Measurements from ENCODE around the gene ABCA6.

Gene ABCA6

DNA sequence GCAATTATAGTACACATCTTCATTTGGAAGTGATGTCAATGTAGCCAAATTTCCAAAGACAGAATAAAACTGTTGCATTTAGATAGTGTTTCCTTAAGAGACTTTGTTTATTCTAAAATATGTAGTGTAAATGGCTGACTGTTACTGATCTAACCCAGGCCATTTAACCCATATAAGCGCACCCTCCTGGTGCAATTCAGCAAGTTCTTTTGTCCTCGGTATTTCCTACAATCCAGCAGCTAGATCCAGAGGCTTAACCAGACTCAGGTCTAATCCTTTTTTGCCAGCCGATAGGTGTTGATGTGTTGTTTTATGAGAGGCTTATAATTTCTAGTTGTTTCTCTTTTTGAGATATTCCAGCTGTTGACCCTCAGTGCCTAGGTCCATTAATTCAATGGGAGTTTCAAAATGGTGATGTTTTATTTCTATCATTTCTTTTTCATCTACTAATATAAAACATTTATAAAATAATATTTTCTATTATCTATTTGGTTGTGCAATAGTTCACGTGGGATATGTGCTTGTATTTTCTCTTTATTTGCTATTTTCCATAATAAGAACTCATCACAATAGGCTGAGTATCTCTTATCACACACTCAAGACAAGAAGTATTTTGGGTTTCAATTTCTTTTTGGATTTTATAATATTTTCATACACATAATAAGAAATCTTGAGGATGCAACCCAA is 95.4 kb downstream of the ABCA6 start:
- DNase-seq: no peak

DNA sequence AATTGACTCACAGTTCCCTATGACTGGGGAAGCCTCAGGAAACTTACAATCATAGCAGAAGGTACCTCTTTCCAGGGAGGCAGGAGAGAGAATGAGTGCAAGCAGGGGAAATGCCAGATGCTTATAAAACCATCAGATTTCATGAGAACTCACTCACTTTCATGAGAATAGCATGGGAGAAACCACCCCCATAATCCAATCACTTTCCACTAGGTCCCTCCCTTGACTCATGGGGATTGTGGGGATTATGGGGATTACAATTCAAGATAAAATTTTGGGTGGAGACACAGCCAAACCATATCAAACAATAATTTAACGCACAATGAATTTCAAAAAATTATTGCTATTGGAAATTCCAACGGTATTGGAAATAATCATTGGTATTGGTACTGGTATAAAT is 96.0 kb downstream of the ABCA6 start:
- no peak for DNase-seq

DNA sequence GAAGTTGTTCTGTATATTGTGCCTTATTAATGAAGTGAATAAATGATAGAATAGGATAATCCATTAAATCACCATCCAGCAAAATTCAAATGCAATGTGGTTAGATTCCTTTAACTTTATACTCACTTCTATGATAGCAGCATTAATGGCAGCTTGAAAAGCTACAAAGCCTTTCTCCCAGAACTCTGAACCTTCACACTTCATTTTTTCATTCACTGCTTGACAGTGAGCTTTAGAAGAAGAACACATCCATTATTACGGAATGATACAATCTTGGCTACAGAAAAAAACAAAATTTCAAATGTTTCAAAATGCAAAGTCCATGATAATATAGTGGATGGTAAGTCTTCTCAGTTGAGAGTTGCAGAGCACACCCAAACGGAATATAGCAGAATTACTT is 97.3 kb downstream of the ABCA6 start:
- DNase-seq: no peak

DNA sequence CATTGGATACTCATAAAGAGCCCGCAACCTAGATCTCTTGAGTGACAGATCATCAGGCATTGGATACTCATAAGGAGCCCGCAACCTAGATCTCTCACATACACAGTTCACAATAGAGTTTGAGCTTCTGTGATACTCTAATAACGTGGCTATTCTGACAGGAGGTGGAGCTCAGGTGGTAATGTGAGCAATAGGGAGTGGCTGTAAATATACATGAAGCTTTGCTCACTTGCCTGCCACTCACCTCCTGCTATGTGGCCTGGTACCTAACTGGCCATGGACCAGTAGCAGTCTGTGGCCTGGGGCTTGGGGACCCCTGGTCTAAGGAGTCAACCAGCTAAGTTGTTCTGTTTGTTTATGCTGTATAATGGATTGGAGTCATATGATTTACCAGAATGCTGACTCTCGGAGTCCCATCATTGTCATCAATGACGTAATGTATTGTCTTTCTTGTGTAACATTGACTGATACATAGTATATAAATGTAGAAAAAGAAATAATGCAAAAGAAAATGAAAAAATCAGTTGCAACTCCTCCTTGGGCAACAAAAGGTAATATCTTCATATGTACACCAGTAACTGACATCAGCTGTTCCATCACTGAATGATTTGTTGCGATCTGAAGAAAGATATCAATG is 98.5 kb downstream of the ABCA6 start:
- DNase-seq: no peak

DNA sequence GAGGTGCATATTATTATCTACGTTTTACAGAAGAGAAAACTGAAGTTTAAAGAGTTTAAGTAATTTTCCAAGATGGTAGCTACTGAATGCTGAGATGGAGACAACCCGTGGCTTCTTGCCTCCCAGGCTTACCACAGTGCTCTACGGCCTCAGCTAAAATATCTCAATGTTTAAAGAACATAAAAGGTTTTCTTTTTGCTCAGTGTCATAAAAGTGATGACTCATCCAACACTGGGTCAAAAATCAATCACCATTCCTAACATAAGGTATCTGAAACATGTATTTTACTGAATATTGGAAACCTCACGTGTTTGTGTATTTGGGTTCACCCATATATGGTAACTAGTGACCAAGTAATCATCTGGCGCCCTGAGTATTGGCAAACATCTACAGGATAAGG is 99.4 kb downstream of the ABCA6 start:
- no peak for DNase-seq

DNA sequence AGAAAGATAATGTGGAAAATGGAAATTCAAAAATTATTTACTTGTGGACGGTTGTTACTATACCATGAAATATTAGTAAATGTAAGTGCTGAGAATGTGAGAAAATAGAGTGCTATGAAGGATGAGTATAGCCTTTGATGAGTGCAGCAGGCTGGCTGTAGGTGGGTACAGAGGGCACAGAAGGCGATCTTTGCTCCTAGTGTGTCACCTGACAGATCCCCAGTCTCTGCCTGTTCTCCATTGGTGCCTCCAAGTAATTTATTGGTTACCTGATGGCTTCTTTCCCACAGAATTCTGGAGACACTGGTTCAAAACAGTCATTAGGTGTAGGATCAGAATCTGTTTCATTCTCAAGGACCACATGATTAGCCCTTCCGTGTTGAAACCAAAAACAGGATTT is 109.9 kb downstream of the ABCA6 start:
- no peak for DNase-seq

DNA sequence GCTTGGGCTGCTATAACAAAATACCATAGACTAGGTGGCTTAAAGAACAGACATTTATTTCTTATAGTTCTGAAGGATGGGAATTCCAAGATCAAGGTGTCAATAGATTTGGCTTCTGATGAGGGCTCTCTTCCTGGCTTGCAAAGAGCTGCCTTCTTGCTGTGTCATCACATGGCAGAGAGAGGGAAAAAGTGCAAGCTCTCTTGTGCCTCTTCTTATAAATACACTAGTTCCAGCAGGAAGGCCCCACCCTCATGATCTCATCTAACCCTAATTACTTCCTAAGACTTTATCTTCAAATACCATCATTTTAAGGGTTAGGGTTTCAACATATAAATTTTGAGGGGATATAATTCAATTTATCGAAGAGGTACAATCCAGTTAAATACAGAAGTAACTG is 111.5 kb downstream of the ABCA6 start:
- no peak for DNase-seq

All from femur (tissue), 1 donor.